Cardiac ventricle fibroblast (primary cell): ENCODE results near the gene RPS6KA4. TPM values are rescaled to one million over a fixed set of nuclear protein-coding genes. Genes with fewer than 3 reads are reported as not detected.

ENCODE experiments used
- total RNA-seq: library from RNA; depleted of rRNA; stranded (reverse); fragments of >200 nt; gene quantifications from 2 replicates; pipeline ENCODE4 v1.2.3, GENCODE V29; 2015

The RPS6KA4 gene
- total RNA-seq: 30.3 and 38.8 TPM in 2 replicates

DNA sequence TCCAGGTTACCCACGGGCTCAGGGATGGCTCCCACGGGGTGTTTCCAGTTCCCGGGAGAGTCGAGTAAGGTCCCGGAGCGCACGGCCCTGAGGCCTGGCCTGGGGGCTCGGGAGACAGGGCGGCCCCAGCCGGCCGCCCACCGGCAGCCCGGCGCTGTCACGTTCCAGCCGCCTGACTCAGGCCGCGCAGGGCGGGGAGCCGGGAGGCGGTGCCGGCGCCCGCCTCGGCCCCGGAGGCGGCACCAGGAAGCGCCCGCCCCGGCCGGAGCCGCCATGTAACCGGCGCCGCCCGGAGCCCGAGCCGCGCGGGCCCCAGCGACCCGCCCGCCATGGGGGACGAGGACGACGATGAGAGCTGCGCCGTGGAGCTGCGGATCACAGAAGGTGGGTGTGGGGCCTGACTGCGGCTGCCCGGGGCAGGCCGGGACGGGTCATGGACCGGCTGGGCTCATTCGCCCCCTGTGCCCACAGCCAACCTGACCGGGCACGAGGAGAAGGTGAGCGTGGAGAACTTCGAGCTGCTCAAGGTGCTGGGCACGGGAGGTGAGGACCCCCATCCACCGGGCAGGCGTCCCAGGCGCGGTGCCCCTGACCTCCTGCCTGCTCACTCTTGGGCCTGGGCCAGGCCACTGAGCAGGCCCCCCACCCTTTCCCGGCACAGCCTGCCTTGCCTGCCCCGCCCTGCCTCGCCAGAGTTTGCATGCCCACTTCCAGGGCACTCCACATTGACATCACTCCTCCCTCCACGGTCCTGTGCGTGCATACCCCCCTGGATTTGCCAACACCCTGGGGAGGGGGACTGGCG, at the start of gene RPS6KA4:
Gene RPS6KA4 (plus strand): TSS at position 256 of the 805 bp plus-strand sequence. CDS start 74 bp downstream, at position 330.

DNA sequence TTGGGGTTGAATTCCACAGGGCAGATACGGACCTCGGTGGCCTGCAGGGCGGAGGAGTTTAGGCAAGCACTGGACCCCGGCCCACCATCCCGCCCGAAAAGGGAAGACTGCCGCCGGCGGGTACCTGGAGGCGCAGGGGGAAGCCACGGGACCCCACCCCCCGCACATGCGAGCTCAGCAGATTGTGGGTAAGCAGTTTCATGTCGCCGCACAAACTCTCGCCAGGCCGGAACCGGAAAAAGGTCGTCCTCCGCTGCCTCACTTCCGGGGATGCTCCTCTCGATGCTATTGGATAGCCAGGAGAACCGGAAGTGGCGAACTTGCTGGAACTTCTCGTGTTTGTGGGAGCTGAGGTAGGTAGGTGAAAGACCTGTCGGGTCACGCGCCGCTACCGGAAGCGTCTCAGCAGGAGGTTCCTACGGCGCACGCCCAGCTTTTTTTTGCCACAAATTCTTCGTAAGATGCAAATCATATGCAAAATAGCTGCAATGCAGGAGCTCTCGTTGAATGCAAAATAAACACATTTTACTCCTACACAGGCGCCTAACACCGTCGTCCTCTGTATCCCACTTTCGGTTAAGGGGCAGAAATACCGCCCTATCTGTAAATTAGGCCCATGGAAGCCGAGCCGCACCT, 41.5 kb upstream of the RPS6KA4 start, which contains the start of gene TRMT112:
Gene TRMT112 (minus strand): TSS at position 235 of the 636 bp plus-strand sequence. CDS start 33 bp downstream, at position 202.

DNA sequence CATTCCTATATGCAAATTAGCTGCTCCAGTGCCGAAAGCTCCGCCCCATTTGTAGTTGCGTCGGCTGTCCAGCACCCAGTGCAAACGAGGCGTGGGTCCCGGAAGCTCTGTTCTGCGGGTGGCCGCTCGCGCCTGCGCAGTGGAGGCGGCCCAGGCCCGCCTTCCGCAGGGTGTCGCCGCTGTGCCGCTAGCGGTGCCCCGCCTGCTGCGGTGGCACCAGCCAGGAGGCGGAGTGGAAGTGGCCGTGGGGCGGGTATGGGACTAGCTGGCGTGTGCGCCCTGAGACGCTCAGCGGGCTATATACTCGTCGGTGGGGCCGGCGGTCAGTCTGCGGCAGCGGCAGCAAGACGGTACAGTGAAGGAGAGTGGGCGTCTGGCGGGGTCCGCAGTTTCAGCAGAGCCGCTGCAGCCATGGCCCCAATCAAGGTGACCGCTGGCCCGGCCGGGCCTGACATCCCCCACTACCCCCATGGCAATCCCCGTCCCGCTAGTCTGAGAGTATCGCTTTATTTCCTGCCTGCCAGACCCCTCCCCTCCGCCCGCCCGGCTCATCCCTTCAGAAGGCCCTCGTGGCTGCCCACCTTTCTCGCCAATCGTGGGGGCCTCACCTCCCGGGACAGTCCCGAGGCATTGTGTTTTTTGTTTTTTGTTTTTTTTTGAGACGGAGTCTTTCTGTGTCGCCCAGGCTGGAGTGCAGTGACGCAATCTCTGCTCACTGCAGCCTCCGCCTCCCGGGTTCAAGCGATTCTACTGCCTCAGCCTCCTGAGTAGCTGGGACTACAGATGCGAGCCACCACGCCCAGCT, 40.8 kb upstream of the RPS6KA4 start, which contains the start of gene PRDX5:
Gene PRDX5 (plus strand): TSS at position 161 of the 805 bp plus-strand sequence. CDS start 95 bp downstream, at position 256.

DNA sequence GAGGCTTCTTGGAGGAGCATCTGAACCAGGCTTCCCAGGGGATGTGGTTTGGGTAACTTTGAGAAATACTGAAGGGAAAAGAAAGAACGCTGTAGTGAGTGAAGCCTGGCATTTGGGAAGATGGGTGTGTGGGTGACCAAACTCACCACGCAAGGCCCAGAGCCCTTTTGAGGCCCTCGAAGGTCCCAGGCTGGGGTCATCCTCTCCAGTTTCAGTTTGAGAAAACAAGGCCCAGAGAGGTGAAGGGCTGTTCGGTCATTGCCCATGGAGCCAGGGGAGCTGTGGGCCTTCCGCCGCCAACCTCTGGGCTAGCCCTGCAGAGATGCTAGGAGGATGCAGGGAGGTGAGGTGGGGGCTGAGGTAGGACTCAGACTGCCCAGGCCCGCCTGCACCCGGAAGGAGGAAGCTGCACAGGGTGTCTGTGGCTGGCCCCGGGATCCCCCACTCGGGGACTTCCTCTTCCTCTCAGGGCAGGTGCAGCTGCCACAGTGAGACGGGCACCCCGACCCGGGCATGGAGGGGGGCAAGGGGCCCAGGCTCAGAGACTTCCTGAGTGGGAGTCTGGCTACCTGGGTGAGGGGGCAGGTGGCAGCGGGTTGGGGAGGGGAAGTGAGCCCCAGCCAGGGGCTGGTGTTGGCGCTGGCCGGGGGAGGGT, 19.1 kb upstream of the RPS6KA4 start, which contains the start of gene CCDC88B:
Gene CCDC88B (plus strand): TSS at position 451 of the 655 bp plus-strand sequence. CDS start 63 bp downstream, at position 514.

Other genes with a start within 250 kb of the RPS6KA4 start
- gene MACROD1, start 193.0 kb upstream of the RPS6KA4 start, total RNA-seq: 14.9 and 15.3 TPM in 2 replicates
- gene STIP1, start 173.0 kb upstream of the RPS6KA4 start, total RNA-seq: 68.7 and 86.9 TPM in 2 replicates
- 13.7 and 14.4 TPM in 2 replicates for gene FERMT3, start 152.4 kb upstream of the RPS6KA4 start, total RNA-seq
- 16.2 and 19.6 TPM in 2 replicates for gene TRPT1, start 133.0 kb upstream of the RPS6KA4 start, total RNA-seq
- gene NUDT22, start 132.9 kb upstream of the RPS6KA4 start, total RNA-seq: 52.1 and 60.7 TPM in 2 replicates
- gene DNAJC4, start 128.6 kb upstream of the RPS6KA4 start, total RNA-seq: 9.1 and 11.5 TPM in 2 replicates
- gene VEGFB, start 124.6 kb upstream of the RPS6KA4 start, total RNA-seq: 73.3 and 75.0 TPM in 2 replicates
- gene FKBP2, start 118.1 kb upstream of the RPS6KA4 start, total RNA-seq: 82.6 and 104 TPM in 2 replicates
- gene PPP1R14B, start 112.2 kb upstream of the RPS6KA4 start, total RNA-seq: 155 and 170 TPM in 2 replicates
- 26.1 TPM in 2 replicates for gene PLCB3, start 107.6 kb upstream of the RPS6KA4 start, total RNA-seq
- gene BAD, start 74.5 kb upstream of the RPS6KA4 start, total RNA-seq: 91.3 and 117 TPM in 2 replicates
- gene GPR137, start 73.3 kb upstream of the RPS6KA4 start, total RNA-seq: 29.6 and 31.4 TPM in 2 replicates
- gene KCNK4, start 67.9 kb upstream of the RPS6KA4 start, total RNA-seq: not detected in 2 replicates
- gene CATSPERZ, start 58.8 kb upstream of the RPS6KA4 start, total RNA-seq: 0.24 TPM in 1 of 2 replicates, not detected in the other
- 28.1 and 36.4 TPM in 2 replicates for gene ESRRA, start 53.6 kb upstream of the RPS6KA4 start, total RNA-seq
- 202 and 252 TPM in 2 replicates for gene TRMT112, start 41.6 kb upstream of the RPS6KA4 start, total RNA-seq
- 297 and 314 TPM in 2 replicates for gene PRDX5, start 41.0 kb upstream of the RPS6KA4 start, total RNA-seq
- 0.54 and 0.69 TPM in 2 replicates for gene CCDC88B, start 19.0 kb upstream of the RPS6KA4 start, total RNA-seq
- 0.12 and 0.20 TPM in 2 replicates for gene SLC22A11, start 196.8 kb downstream of the RPS6KA4 start, total RNA-seq
- gene SLC22A12, start 232.1 kb downstream of the RPS6KA4 start, total RNA-seq: not detected in 2 replicates